Measurements from ENCODE around the gene MCC.

MCC gene

DNA sequence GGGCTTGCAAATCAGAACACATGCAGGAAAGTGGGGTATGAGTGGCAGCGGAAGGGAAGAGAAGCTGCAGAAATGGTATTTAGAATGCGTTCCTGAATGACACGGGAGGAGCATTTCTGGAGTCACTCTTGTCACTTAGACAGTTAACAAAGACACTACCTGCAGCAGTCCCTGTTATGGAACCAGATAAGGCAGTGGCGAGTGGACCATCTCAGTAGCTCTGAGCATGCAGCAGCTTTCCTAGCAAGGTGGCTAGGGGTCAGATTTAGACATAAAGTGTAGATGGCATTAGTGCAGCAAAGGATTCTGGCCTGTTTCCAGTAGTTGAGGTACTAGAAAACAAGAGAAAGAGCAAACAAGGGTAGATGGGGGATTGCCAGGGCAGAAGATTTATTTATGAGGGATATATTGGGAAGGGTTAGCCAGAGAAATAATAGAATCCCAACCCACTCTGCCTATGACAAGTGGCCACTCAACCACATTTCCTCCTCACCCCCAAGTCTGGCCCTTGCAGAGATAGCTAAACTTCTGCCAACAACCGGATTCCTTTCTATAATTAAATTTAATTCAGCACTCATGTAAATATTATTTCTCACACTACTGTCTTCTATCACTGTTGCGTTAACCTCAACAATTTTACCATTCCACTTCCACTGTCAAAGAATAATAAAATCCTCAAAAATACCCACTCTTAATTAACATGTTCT is 310.0 kb downstream of the MCC start:
- H3K36me3 ChIP-seq (ENCODE audit: insufficient read depth, low read depth, low read length), result no peaks in the 10 kb centered on the region
- H3K4me1 ChIP-seq (ENCODE audit: insufficient read depth, low read length), result peaks cover 24% of the 10 kb centered on the region
- no peaks in the 10 kb centered on the region for H3K27me3 ChIP-seq (ENCODE audit: insufficient read depth, low read length)
- H3K9me3 ChIP-seq (ENCODE audit: insufficient read depth, low read depth, low read length), result no peaks in the 10 kb centered on the region
- no peak overlapping the region for H3K9ac ChIP-seq (ENCODE audit: low read depth, low read length)
- no peak overlapping the region for H3K4me3 ChIP-seq (ENCODE audit: low read length)
- H3K27ac ChIP-seq (ENCODE audit: low read length), result no peak overlapping the region

DNA sequence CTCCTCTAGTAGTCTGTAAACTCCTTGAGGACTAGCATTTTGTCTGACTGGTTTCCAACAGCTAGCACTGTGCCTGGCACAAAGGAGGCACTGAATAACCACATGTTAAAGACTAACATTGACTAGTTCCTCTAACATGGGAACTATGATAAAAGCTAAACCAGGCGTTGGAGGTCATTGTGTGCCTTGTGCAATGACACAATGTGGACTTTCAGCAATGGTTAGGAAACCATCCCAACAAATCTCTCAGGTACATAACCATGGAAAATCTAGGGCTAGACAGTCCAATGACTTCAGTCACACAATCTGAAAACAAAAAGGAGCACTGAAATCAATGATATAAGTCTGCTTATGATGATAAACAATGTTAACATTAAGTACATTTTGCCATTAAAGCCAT is 311.0 kb downstream of the MCC start:
- Histone ChIP-seq H3K27me3 (ENCODE audit: insufficient read depth, low read length) (no peaks in the 10 kb centered on the region), H3K9ac (ENCODE audit: low read depth, low read length) (no peak overlapping the region), H3K36me3 (ENCODE audit: insufficient read depth, low read depth, low read length) (no peaks in the 10 kb centered on the region), H3K4me3 (ENCODE audit: low read length) (no peak overlapping the region), H3K4me1 (ENCODE audit: insufficient read depth, low read length) (peaks cover 24% of the 10 kb centered on the region), H3K9me3 (ENCODE audit: insufficient read depth, low read depth, low read length) (no peaks in the 10 kb centered on the region), H3K27ac (ENCODE audit: low read length) (no peak overlapping the region)

DNA sequence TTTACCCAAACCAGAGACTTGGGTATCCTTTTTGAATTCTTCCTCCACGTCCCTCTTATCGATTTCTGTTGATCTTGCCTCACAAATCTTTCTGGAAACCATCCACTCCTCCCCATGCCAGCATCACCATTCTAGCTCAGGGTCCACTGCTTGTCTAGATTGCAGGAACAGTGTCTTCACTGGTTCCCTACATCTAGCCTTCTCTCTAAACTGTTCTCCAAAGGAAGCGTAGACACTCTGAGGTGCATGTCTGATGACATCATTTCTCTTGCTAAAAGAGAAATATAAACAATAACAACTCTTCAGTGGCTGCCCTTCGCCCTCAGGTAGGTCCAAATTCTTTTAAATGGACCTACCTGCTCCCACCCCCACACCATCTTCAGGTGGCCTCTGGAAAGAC is 311.5 kb downstream of the MCC start:
- no peaks in the 10 kb centered on the region for H3K9me3 ChIP-seq (ENCODE audit: insufficient read depth, low read depth, low read length)

DNA sequence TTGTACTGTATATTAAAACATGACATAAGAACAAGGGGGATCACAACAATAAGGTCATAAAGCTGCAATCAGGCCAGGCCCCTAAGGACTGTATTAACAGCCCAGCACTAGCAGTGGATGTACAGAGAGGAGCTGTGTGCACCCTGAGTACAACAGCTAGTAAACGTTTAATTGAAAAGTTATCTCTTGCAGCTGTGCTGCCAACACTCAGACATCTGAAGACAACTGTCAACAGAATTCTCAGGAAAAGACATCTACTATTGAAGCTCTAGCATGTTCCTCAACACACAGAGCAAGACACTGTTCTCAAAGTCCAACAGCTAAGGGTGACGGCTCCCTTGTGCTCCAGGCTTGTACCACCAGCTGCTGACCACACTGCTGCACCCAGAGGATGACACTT is 312.1 kb downstream of the MCC start:
- no peaks in the 10 kb centered on the region for H3K9me3 ChIP-seq (ENCODE audit: insufficient read depth, low read depth, low read length)
- H3K4me1 ChIP-seq (ENCODE audit: insufficient read depth, low read length), result peaks cover 24% of the 10 kb centered on the region
- H3K9ac ChIP-seq (ENCODE audit: low read depth, low read length), result no peak overlapping the region
- H3K27ac ChIP-seq (ENCODE audit: low read length), result no peak overlapping the region
- no peak overlapping the region for H3K4me3 ChIP-seq (ENCODE audit: low read length)
- H3K36me3 ChIP-seq (ENCODE audit: insufficient read depth, low read depth, low read length), result no peaks in the 10 kb centered on the region
- H3K27me3 ChIP-seq (ENCODE audit: insufficient read depth, low read length), result no peaks in the 10 kb centered on the region

More for the DNA sequence above, 311.5 kb downstream of the MCC start:
- Histone ChIP-seq H3K27ac (ENCODE audit: low read length) (no peak overlapping the region), H3K36me3 (ENCODE audit: insufficient read depth, low read depth, low read length) (no peaks in the 10 kb centered on the region), H3K4me3 (ENCODE audit: low read length) (no peak overlapping the region), H3K4me1 (ENCODE audit: insufficient read depth, low read length) (peaks cover 24% of the 10 kb centered on the region), H3K9ac (ENCODE audit: low read depth, low read length) (no peak overlapping the region), H3K27me3 (ENCODE audit: insufficient read depth, low read length) (no peaks in the 10 kb centered on the region)

DNA sequence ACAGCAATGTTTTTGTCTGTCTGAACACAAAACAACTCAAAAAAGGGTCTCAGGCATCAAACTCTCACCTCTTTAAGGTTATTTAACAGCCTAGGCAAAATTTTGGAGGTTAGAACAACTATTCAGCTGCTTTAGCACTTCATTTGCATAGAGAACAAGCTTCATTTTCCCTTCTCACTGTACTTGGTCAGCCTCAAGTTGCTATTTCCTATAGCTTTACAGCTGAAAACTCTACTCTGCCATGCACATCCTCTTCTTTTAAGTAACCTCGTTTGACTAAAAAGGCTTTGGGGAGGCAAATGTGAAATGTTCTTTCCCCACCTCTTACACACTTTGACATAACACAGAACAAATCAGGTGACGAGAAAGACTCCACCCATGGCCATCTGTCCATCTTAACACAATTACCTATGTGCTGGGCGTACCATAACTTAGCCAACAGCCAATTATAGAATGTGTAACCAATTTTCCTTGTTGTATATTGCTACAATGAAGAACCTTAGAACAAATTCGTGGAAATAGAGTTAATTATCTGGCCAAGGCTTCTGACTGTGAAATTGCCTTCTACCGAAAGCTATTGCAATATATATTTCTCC is 315.9 kb downstream of the MCC start:
- Histone ChIP-seq H3K27me3 (ENCODE audit: insufficient read depth, low read length) (no peaks in the 10 kb centered on the region), H3K4me1 (ENCODE audit: insufficient read depth, low read length) (peaks cover 2% of the 10 kb centered on the region), H3K27ac (ENCODE audit: low read length) (no peak overlapping the region), H3K36me3 (ENCODE audit: insufficient read depth, low read depth, low read length) (no peaks in the 10 kb centered on the region), H3K4me3 (ENCODE audit: low read length) (no peak overlapping the region), H3K9ac (ENCODE audit: low read depth, low read length) (no peak overlapping the region), H3K9me3 (ENCODE audit: insufficient read depth, low read depth, low read length) (no peaks in the 10 kb centered on the region)

DNA sequence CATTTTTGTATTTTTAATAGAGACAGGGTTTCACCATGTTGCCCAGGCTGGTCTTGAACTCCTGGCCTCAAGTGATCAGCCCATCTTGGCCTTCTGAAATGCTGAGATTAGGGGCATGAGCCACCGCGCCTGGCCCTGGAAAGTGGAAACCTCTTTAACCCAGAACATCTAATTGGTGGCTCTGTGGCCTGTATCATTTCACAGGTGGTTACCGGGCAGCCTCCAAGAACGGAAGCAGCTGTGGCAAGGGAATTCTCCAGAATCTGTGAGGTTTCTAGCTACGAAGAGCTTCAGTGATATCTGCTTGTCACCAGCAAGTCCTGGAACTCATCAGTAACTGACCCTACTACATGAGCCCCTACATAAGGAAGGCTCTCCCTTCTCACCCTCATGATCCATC is 316.7 kb downstream of the MCC start:
- Histone ChIP-seq H3K9ac (ENCODE audit: low read depth, low read length) (no peak overlapping the region), H3K4me3 (ENCODE audit: low read length) (no peak overlapping the region), H3K27me3 (ENCODE audit: insufficient read depth, low read length) (no peaks in the 10 kb centered on the region), H3K9me3 (ENCODE audit: insufficient read depth, low read depth, low read length) (no peaks in the 10 kb centered on the region), H3K36me3 (ENCODE audit: insufficient read depth, low read depth, low read length) (no peaks in the 10 kb centered on the region), H3K4me1 (ENCODE audit: insufficient read depth, low read length) (peaks cover 10% of the 10 kb centered on the region), H3K27ac (ENCODE audit: low read length) (no peak overlapping the region)

DNA sequence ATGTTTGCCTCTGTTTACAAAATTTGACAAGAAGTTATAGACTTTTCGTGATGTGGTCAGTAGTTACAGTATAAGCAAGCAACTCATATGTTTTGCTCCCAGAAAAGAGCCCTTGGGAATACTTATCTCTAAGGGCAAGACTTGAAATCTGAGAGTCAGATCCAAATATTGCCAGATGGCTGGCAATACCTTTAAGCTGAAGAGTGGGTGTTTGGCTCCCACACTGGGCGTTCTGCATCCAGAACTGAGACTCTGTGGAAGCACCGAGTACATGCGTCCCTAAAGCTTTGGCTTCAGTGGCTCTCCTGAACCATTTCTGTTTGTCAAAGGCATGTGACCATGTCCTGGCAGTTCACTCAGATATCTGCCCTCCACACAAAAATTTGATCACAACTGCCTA is 317.5 kb downstream of the MCC start:
- Histone ChIP-seq H3K27ac (ENCODE audit: low read length) (no peak overlapping the region), H3K27me3 (ENCODE audit: insufficient read depth, low read length) (no peaks in the 10 kb centered on the region), H3K9me3 (ENCODE audit: insufficient read depth, low read depth, low read length) (no peaks in the 10 kb centered on the region), H3K9ac (ENCODE audit: low read depth, low read length) (no peak overlapping the region), H3K4me1 (ENCODE audit: insufficient read depth, low read length) (peaks cover 17% of the 10 kb centered on the region), H3K4me3 (ENCODE audit: low read length) (no peak overlapping the region), H3K36me3 (ENCODE audit: insufficient read depth, low read depth, low read length) (no peaks in the 10 kb centered on the region)

DNA sequence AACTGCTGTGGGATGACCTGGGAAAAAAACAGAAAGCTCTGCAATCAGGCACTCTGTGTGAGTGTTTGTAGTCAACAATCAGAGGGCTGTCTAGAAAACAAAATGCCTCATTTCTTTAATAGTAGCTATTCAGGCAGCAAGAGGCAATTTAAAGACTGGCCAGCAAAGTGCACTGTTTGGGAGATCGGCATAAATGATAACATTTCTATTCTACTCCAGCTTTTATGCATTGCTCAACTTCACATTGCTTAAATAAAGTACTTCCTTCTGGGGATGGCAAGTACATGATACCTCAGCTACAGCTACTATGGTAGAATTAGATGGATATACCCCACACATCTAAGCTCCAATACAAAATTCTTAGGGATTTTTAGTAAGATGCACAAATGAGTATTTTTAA is 318.5 kb downstream of the MCC start:
- Histone ChIP-seq H3K4me1 (ENCODE audit: insufficient read depth, low read length) (peaks cover 17% of the 10 kb centered on the region), H3K27ac (ENCODE audit: low read length) (no peak overlapping the region), H3K27me3 (ENCODE audit: insufficient read depth, low read length) (no peaks in the 10 kb centered on the region), H3K9ac (ENCODE audit: low read depth, low read length) (no peak overlapping the region), H3K9me3 (ENCODE audit: insufficient read depth, low read depth, low read length) (no peaks in the 10 kb centered on the region), H3K36me3 (ENCODE audit: insufficient read depth, low read depth, low read length) (no peaks in the 10 kb centered on the region), H3K4me3 (ENCODE audit: low read length) (no peak overlapping the region)

DNA sequence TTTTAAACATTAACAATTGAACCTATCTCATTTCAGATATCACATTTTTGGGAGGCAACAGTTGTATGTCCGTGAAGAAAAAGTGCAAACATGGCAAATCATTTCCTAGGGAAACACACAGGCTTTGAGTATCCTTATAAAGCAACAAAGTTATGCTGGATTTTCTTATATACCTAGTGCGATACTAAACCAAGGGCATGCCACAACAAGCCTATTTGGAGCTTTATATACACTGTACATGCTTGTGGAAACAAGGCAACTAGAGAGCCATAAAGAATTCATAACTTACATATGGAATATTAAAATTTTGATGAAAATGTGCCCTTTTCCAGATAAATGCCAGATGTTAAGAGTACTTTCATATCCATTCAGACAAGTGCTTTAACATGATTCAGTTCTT is 320.3 kb downstream of the MCC start:
- H3K36me3 ChIP-seq (ENCODE audit: insufficient read depth, low read depth, low read length), result no peaks in the 10 kb centered on the region
- H3K27me3 ChIP-seq (ENCODE audit: insufficient read depth, low read length), result no peaks in the 10 kb centered on the region
- no peak overlapping the region for H3K9ac ChIP-seq (ENCODE audit: low read depth, low read length)
- H3K27ac ChIP-seq (ENCODE audit: low read length), result no peak overlapping the region
- H3K4me1 ChIP-seq (ENCODE audit: insufficient read depth, low read length), result peaks cover 17% of the 10 kb centered on the region
- no peaks in the 10 kb centered on the region for H3K9me3 ChIP-seq (ENCODE audit: insufficient read depth, low read depth, low read length)
- no peak overlapping the region for H3K4me3 ChIP-seq (ENCODE audit: low read length)

DNA sequence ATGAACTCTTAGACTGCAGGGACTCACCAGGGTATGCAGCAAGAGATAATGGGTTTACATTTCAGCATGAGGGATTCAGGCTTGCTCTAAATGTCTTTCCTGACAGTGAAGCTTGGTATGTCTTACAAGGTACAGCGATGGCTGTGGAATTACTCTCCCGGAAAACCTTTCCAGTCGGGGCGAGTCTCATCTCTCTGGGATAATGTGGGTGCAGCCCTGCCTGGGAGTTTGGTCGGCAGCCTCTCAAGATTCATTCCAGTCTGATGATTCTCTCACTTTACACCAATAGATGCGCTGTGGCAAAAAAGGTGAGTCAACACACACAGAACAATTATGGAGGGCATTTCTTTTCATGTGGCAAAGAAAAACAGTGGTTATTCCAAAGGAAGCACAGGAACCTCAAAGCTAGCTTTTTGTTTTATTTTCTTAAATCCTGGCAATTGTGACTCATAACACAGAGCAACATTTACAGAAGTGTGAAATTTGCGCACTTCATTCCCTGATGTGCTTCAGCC is 321.3 kb downstream of the MCC start:
- no peak overlapping the region for H3K27ac ChIP-seq (ENCODE audit: low read length)
- H3K27me3 ChIP-seq (ENCODE audit: insufficient read depth, low read length), result no peaks in the 10 kb centered on the region
- no peaks in the 10 kb centered on the region for H3K9me3 ChIP-seq (ENCODE audit: insufficient read depth, low read depth, low read length)
- H3K4me3 ChIP-seq (ENCODE audit: low read length), result no peak overlapping the region
- H3K36me3 ChIP-seq (ENCODE audit: insufficient read depth, low read depth, low read length), result no peaks in the 10 kb centered on the region
- H3K9ac ChIP-seq (ENCODE audit: low read depth, low read length), result no peak overlapping the region
- H3K4me1 ChIP-seq (ENCODE audit: insufficient read depth, low read length), result peaks cover 17% of the 10 kb centered on the region

DNA sequence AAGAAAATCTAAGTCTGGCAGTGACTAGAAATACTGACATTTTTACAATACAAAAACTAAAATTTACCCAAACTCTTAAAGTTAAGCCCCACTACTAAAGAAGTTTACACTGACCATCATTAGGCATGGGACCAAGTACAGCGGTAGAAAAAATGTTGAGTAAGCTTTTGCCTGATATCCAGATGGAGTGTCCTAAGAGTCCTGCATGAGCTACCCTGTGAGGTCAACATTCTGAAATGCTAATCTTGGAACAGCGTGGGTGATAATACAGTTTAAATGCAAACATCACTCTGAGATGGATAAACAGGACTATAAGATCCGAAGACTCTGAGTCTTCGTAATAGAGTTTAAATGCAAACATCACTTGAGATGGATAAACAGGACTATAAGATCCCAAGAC is 322.0 kb downstream of the MCC start:
- H3K36me3 ChIP-seq (ENCODE audit: insufficient read depth, low read depth, low read length), result no peaks in the 10 kb centered on the region
- H3K9me3 ChIP-seq (ENCODE audit: insufficient read depth, low read depth, low read length), result no peaks in the 10 kb centered on the region
- H3K9ac ChIP-seq (ENCODE audit: low read depth, low read length), result no peak overlapping the region
- H3K27ac ChIP-seq (ENCODE audit: low read length), result no peak overlapping the region
- H3K4me3 ChIP-seq (ENCODE audit: low read length), result no peak overlapping the region
- peaks cover 17% of the 10 kb centered on the region for H3K4me1 ChIP-seq (ENCODE audit: insufficient read depth, low read length)
- H3K27me3 ChIP-seq (ENCODE audit: insufficient read depth, low read length), result no peaks in the 10 kb centered on the region

DNA sequence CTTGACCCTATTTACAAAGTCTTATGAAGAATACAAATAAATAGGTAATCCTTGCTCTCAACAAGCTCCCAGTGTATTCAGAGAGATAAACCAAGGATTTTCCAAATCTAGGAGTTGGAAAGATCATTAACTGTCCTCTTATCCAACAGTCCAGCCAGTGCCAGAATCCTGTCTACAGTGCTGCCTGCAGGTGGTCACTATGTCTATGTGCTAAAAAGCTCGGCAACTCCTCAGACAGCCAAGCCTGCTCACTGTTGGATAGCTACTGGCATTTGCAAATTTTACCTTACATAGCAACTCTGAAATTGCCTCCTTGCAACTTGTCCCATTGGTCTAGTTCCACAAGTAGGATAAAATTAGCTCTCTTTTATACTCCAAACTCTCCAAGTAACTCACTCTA is 324.2 kb downstream of the MCC start:
- H3K36me3 ChIP-seq (ENCODE audit: insufficient read depth, low read depth, low read length), result no peaks in the 10 kb centered on the region
- no peak overlapping the region for H3K27ac ChIP-seq (ENCODE audit: low read length)
- H3K4me1 ChIP-seq (ENCODE audit: insufficient read depth, low read length), result peaks cover 25% of the 10 kb centered on the region
- H3K9ac ChIP-seq (ENCODE audit: low read depth, low read length), result no peak overlapping the region
- no peaks in the 10 kb centered on the region for H3K9me3 ChIP-seq (ENCODE audit: insufficient read depth, low read depth, low read length)
- no peak overlapping the region for H3K4me3 ChIP-seq (ENCODE audit: low read length)
- no peaks in the 10 kb centered on the region for H3K27me3 ChIP-seq (ENCODE audit: insufficient read depth, low read length)
